Islet precursor cell (in vitro differentiated cells): Measurements from ENCODE around the gene SLC12A9.

ENCODE experiments used
- DNase-seq: peaks from one replicate; pipeline ENCODE4 v3.0.0-alpha.2; 2018

The SLC12A9 gene

DNA sequence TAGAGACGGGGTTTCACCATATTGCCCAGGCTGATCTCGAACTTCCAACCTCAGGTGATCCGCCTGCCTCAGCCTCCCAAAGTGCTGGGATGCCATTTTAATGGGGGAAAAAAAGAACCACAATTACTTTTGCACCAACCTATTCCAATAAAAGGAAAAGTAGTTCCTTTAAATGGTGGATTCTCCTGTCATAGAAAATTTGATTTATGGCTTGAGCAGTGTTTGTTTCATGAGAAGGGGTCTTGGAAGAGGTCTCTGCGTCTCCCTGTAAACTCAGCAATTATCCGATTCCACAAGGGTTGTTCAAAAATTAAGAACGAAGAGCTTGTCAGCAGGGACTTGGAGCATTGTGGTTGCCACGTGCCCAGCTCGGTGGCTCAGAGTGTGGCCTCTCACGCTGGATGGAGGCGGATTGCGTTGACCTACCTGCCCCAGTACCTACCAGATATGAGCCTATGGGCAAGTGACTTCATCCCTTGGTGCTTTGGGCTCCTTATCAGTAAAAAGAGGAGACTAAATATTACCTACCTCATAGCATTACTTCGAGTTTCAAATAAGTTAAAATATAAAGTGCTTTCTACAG lies 11.8 kb downstream of the SLC12A9 start:
- no peak for DNase-seq

DNA sequence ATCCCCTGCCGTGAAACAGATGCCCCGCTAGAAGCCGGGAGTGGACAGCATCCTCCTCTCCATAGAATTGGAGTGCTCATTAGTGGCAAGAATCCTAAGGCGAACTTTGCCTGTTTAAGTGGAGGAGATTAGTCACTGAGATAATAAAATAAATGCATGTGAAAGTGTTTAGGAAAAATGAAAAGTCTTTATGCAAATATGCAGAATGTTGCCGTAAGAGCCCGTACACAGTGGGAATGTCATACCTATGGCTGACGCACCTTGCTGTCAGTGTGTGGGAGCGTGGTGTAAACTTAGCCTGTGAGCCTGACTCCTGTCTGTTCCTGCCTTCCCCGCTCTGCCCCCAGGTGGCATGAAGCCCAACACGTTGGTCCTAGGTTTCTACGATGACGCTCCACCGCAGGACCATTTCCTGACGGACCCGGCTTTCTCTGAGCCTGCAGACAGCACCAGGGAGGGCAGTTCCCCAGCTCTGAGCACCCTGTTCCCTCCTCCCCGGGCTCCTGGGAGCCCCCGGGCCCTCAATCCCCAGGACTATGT lies 12.9 kb downstream of the SLC12A9 start:
- DNase-seq, result peak; percentile 60

DNA sequence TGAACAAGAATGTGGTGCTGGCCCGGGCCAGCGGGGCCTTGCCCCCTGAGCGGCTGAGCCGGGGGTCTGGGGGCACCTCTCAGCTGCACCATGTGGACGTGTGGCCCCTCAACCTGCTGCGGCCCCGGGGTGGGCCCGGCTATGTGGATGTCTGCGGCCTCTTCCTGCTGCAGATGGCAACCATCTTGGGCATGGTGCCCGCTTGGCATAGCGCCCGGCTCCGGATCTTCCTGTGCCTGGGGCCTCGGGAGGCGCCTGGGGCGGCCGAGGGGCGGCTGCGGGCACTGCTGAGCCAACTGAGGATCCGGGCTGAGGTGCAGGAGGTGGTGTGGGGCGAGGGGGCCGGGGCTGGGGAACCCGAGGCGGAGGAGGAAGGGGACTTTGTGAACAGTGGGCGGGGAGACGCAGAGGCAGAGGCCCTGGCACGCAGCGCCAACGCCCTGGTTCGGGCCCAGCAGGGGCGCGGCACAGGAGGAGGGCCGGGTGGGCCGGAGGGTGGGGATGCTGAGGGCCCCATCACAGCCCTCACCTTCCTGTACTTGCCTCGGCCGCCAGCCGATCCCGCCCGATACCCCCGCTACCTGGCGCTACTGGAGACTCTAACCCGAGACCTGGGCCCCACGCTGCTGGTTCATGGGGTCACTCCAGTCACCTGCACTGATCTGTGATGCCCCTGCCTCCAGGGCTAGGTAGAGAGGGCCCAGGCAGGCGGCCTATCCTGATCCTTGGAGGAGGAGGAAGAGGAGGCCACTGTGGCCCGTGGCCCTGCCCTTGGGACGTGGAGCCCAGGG lies 13.6 kb downstream of the SLC12A9 start:
- peak; percentile 46 for DNase-seq

DNA sequence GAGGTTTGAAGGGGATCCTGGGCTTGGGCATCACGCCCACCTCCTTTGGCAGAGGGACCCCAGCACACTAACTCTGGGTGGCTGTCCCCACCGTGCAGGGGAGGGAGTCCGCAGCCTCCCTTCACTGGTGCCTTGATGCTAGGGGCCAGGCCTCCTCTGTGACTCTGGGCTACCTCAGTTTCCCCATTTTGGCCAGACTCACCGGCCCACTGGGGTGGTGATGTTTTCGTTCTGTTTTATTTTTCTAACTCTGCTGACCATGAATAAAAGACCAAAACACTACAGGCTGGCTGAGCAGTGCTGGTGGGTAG lies 14.2 kb downstream of the SLC12A9 start:
- DNase-seq, result no peak

DNA sequence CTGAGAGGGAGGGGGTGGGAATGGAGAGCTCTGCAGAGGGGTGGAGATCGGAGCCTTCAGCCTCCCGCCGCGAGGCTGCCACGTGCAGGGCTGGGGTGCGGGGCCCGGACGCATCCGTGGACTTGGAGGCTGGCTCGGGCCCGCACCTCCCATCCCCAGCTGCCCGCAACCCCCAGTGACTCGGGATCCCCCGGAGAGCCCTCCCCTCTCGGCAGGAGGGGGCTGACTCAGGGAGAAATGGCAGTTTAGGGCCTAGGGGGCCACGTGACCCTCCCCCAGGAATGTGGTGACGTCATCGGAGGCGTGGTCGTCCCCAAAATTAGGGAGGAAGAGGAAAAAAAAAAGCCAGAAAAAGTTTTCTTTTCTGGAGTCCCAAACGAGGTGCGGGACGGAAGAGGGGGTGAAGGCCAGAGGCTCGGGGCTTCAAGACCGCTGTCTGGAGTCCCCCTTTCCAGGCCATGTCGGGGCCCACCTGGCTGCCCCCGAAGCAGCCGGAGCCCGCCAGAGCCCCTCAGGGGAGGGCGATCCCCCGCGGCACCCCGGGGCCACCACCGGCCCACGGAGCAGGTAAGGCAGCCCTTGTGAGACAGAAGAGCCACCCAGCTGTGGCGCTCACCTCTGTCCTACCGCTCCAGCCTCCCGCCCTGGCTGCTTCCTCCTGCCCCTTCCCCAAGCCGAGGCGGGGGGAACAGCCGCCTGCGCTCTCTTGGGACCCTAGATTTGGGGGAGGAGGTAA lies 14.7 kb downstream of the SLC12A9 start, which contains the start of gene TRIP6:
TRIP6 (plus strand) TSS at position 348 of the 736 bp plus-strand sequence; CDS start at position 459, 111 bp downstream.
- peak; percentile 91 for DNase-seq

DNA sequence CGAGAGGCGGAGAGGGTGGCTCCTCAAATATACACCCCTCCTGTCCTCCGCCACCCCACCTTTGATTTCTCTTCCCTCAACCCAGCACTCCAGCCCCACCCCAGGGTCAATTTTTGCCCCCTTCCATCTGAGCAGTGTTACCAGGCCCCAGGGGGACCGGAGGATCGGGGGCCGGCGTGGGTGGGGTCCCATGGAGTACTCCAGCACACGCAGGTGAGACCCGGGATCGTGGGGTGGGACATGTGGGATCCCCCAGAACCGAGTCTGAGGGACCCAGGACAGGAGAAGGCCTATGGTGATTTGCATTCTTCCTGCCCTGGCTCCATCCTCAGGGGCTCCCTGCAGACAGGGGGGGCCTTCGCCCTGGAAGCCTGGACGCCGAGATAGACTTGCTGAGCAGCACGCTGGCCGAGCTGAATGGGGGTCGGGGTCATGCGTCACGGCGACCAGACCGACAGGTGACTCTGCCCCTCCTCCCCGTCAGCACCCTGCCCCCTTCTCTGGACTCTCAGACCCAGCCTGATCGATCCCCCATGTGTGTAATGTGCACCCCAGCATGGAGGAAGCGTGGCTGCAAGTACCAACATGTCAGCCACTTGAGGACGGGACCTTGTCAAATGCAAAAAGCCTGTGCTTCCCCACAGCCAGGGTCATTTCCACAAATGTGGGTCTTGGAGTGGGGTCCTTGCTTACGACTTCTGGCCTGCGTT lies 15.4 kb downstream of the SLC12A9 start:
- DNase-seq, result peak; percentile 53

DNA sequence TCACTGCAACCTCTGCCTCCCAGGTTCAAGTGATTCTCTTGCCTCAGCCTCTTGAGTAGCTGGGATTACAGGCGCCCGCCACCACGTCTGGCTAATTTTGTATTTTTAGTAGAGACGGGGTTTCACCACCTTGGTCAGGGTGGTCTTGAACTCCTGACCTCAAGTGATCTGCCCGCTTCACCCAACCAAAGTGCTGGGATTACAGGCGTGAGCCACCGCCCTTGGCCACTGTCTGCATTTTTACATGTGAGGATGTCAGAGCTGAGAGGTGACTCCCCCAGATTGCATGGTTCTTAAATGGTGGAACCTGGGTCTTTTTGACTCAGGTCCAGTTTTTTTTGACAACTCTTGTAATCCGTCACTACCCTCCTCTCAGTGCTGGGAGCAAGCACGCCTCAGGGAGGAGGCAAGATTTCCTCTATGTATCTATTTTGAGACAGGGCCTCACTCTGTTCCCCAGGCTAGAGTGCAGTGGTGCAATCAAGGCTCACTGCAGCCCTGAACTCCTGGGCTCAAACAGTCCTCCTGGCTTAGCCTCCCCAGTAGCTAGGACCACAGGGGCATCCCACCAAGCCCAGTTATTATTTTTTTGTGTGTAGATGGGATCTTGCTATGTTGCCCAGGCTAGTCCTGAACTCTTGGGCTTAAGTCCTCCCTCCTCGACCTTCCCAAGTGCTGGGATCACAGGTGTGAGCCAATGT lies 21.2 kb downstream of the SLC12A9 start:
- DNase-seq, result peak; percentile 45

DNA sequence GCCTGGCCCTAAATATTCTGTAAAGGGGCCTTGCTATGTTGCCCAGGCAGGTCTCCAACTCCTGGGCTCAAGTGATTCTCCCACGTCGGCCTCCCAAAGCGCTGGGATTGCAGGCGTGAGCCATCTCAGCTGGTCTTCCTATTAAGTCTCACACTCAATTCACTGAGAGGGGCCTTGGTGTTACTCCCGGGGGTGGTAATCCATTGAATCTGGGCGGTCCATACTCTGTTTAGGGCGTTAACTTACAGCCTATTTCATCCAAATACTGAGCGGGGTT lies 21.7 kb downstream of the SLC12A9 start:
- DNase-seq, result peak; percentile 45

DNA sequence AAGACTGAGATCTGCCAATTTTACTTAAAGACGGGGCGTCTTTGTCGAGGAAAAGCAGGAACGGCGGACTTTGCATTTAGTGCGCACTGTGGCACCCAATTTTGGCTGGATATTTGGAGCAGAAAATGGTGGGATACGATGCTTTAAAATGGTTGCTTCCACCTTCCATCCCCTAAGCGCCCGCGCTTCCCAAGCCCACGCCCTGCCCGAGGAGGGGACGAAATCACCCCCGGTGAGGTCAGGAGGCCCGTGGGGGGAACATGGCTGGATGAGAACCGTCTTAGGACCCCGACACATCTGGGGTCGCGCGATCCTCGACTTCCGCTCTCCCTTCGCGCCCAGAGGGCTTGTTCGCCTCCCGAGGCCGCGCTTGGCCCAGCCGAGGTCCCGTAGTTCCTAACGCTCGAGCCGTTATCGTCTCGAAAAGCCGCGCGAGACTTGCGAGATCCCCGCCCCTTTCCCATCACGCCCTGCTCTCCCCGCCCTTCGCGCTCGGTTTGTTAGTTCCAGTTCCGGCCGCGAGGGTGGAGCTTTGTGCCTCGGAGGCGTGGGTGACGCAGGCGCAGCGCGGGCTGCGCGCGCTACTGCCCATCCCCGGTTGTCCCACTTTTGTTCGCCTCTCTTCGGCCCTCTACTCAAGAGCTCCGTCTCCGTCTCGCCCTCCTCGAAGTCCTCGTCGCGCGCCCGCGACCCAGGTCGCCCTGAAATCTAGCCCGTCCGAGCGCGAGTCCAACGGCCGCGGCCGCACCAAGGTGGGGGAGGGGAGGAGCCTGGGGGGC lies 22.3 kb downstream of the SLC12A9 start, which contains the start of gene SRRT:
SRRT (plus strand) TSS at position 527 of the 779 bp plus-strand sequence. CDS start 488 bp downstream, outside the sequence.
- peak; percentile 98 for DNase-seq

DNA sequence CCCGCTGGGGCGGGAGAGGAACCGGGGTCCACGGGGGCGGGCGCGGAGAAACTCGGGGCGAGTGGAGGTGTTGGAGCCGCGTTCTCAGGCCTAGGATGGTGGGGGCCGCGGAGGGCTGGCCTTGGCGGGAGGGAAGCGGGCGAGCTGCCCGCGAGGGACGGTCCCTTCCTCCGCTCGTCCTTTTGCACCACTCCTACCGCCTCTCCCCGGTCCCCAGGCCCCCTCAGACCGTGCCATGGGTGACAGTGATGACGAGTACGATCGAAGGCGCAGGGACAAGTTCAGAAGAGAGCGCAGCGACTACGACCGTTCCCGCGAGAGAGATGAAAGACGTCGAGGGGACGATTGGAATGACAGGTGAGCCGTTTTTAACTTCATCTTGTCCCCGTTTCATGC lies 22.8 kb downstream of the SLC12A9 start:
- peak; percentile 56 for DNase-seq

DNA sequence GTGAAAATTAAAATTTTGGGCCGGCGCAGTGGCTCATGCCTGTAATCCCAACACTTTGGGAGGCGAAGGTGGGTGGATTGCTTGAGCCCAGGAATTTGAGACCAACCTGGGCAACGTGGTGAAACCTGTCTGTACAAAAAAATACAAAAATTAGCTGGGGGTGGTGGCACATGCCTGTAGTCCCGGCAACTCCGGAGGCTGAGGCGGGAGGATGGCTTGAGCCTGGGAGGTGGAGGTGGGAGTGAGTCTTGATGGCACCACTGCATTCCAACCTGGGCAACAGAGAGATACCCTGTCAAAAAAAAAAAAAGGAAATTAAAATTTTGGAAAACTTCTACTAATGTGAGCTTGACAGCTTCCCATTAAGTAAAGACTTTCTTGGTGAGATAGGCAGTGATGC lies 25.5 kb downstream of the SLC12A9 start:
- no peak for DNase-seq

DNA sequence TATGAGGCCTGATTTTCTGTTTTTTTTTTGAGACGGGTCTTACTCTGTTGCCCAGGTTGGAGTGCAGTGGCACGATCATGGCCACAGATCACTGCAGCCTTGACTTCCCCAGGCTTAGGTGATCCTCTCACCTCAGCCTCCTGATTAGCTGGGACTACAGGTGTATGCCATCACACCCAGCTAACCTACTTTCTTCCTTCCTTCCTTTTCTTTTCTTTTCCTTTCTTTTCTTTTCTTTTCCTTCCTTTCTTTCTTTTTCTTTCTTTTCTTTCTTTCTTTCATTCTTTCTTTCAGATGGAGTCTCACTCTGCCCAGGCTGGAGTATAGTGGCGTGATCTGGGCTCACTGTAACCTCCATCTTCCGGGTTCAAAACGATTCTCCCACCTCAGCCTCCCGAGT lies 26.2 kb downstream of the SLC12A9 start:
- no peak for DNase-seq

DNA sequence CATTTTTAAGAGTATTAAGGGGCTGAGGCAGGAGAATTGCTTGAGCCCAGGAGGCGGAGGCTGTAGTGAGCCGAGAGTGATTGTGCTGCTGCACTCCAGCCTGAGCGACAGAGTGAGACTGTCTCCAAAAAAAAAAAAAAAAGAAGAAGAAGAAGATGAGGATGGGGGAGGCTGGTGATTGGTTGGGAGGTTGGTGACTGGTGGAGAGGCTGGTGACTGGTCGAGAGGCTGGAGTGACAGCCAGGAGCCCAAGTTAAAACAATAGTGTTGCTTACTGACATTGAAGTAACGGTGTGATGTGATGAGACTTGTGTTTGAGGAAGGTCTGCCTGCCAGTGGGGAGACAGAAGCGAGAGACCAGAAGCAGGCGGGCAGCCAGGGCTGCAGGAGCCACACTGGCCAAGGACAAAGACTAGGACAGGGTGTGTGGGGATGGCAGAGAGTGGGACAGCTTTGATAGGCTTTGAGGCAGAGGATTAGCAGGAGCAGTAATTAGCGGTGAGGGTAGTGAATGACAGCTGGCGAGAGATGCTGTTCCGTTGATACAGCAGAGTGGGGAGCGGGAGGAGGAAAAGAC lies 27.3 kb downstream of the SLC12A9 start:
- peak; percentile 45 for DNase-seq

DNA sequence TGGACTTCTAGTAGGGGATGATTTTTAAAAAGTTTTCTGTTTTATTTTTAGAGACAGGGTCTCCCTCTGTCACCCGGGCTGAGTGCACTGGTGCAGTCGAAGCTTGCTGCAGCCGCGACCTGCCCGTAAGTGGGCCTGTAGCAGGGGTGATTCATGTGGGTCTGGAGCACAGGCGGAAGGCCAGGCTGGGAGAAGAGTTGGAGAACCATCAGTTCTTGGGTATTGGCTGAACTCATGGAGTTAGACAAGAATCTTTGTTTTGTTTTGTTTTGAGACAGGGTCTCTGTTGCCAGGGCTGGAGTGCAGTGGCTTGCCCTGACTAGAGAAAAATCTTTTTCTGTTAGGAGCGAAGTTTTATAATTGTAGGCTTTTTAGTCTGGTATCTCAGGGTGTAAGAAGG lies 28.1 kb downstream of the SLC12A9 start:
- peak; percentile 49 for DNase-seq

DNA sequence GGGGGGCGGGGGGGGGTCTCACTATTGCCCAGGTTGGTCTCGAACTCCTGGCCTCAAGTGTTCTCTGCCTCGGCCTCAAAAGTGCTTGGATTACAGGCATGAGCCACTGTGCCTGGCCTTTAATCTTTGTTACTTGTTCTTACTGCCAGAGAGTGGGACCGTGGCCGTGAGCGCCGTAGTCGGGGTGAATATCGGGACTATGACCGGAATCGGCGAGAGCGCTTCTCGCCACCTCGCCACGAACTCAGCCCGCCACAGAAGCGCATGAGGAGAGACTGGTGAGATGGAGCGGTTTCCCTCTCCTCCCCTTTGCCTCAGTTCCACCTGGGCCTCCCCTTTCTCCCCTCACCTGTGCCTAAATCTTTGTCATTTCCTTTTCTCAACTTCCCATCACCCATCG lies 28.6 kb downstream of the SLC12A9 start:
- DNase-seq, result no peak

DNA sequence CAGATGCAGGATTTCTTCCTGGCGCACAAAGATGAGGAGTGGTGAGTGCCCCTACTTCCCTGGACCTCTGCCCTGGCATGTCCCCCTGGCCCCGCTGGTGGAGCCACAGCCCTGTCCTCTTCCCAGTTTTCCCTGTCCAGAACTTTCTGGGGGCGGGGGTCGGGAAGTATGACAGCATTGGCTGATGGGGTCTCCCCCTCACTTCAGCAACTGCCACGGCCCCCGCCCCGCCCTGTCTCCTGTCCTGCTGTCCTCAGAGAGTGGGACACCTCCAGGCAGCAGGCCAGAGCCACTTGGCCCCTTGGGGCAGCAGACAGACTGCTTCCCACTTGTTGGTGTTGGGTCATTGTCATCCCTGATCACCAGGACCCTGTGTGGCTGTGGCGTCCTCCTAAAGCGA lies 29.7 kb downstream of the SLC12A9 start:
- DNase-seq, result no peak

DNA sequence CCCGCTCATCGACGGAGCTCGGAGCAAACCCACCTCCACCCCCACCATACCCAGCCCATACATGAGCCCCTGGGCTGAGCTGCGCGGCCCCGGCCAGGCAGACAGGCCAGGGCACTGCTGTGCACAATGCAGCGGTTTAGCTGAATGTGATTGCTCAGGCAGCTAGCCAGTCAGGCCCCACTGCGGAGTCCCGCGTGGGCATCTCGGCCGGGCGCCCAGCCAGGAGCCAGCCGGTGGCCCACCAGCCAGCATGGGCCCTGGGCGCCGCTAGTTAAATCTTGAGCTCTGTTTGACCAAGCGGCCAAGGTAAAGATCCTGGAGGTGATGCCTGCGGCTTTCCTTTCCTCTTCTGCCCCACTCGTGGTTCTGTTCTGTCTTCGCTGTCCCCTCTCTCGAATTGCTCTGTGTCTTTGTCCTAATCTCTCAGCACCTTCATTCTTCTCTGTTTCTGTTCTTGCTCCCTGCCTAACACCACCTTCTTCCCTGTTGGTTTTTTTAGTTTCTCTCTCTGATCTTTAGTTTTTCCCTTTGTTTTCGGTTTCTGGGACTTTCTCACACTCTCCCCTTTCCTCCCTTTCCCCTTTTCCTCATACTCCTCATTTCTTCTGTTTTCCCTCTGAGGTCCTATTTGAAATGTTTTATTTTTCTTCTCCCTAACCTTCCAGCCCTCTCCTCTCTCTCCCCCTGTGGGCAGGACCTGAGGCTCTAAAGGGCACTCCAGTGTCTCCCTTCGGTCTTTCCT lies 30.4 kb downstream of the SLC12A9 start:
- DNase-seq, result no peak

DNA sequence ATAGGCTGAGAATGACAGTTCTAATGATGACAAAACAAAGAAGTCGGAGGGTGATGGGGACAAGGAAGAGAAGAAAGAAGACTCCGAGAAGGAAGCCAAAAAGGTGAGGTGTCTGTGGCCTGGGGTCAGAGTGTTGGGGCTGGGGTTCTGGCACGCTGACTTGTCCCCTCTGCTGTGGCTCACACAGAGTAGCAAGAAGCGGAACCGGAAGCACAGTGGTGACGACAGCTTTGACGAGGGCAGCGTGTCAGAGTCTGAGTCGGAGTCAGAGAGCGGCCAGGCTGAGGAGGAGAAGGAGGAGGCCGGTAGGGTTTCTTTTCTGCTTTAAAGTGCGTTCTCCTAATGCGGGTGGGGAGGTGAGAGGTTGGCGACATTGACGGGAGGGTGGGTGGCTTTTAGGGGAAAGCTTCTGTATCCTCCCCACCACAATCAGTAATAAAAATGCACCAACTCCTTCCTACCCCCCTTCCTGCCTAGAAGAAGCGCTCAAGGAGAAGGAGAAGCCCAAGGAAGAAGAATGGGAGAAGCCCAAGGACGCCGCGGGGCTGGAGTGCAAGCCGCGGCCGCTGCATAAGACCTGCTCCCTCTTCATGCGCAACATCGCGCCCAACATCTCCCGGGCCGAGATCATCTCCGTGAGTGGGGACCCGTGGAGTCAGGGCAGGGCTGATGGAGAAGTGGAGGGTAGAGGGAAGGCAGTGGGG lies 32.4 kb downstream of the SLC12A9 start:
- no peak for DNase-seq

DNA sequence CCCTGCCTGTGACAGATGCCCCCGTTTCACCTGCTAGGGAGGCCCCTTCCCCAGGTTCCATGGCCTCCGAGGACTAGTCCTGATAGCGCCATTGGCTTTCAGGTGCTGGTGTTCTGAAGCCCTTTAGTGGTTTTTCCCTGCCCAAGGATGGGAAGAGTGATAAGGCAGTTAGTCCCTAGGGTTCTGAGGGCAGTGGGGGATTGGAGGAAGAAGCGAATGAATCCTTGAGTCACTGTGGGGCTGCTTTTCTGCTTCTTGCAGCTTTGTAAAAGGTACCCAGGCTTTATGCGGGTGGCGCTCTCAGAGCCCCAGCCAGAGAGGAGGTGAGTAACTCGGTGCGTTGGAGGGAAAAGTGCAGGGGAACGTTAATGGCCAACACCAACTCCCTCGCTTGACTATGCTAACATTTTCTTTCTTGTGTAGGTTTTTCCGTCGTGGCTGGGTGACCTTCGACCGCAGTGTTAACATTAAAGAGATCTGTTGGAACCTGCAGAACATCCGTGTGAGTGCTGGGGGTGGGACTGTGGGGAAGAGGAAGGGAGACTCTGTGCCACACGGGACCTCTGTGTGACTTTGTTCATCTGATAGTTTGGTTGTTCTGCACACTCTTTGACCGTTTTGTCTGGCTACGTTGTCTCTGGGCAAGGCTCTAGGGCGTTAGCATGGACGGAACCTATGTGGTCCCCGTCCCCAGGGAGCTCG lies 33.1 kb downstream of the SLC12A9 start:
- no peak for DNase-seq
